ENCODE results near the gene CCL22. TPM values are rescaled to one million over a fixed set of nuclear protein-coding genes. Genes with fewer than 3 reads are reported as not detected.
"Not testable (repeated sequence)": the region's sequence is repeated elsewhere in the genome, so short reads cannot be mapped to it uniquely, and the experiment has no call there.

CCL22 gene
- total RNA-seq, 4 donors from 2014 or later: 0.09 to 1.6 (median 0.38) TPM

- WGBS, 2 donors: 80 to 92% methylated on average over 5 of the region's 5 CpGs
- H3K36me3 ChIP-seq: no peaks in the 10 kb centered on the region
- no peaks in the 10 kb centered on the region for H3K27me3 ChIP-seq
- peak overlapping the region; percentile 49 to 86 (median 72) for H3K27ac ChIP-seq
- no peak for TF ChIP-seq POLR2A (IDR thresholded peaks at IDR 0.05)
- TF ChIP-seq CTCF (IDR thresholded peaks at IDR 0.05): no peak
- peaks cover 6 to 74% (median 34%) of the 10 kb centered on the region in 3 donors for H3K4me1 ChIP-seq
- no peak for DNase-seq
- no peak overlapping the region for H3K4me3 ChIP-seq
- intact Hi-C loops (cut with DNase I): no loop called here
- no peaks in the 10 kb centered on the region for H3K9me3 ChIP-seq
Measured at GRCh38 chr16:57395026-57395425, 36.4 kb downstream of the CCL22 start.

- 57 to 67% methylated on average over 4 of the region's 4 CpGs for WGBS, 2 donors
- Histone ChIP-seq H3K4me1 (peaks cover 6 to 58% (median 26%) of the 10 kb centered on the region in 3 donors), H3K27me3 (no peaks in the 10 kb centered on the region), H3K27ac (no peak overlapping the region), H3K4me3 (no peak overlapping the region), H3K36me3 (no peaks in the 10 kb centered on the region), H3K9me3 (no peaks in the 10 kb centered on the region)
- DNase-seq: no peak
- intact Hi-C loops (cut with DNase I): no loop called here
- TF ChIP-seq POLR2A (IDR thresholded peaks at IDR 0.05): no peak
- no peak for TF ChIP-seq CTCF (IDR thresholded peaks at IDR 0.05)
Measured at GRCh38 chr16:57396786-57397185, 38.2 kb downstream of the CCL22 start.

GRCh38 chr16:57397493-57397892, 38.9 kb downstream of the CCL22 start:
- H3K9me3 ChIP-seq; intact Hi-C loops (cut with DNase I); H3K27ac ChIP-seq; H3K4me3 ChIP-seq; H3K36me3 ChIP-seq; H3K27me3 ChIP-seq; DNase-seq: not testable (repeated sequence)
- peaks cover 6 to 51% (median 20%) of the 10 kb centered on the region in 3 donors for H3K4me1 ChIP-seq
- 72 to 76% methylated on average over 4 of the region's 4 CpGs for WGBS, 2 donors

- no peak overlapping the region for H3K4me3 ChIP-seq
- WGBS, 2 donors: 20 to 60% methylated on average over 1 to 2 of the region's 7 CpGs
- H3K4me1 ChIP-seq: peaks cover 0 to 18% (median 3%) of the 10 kb centered on the region in 3 donors
- no peaks in the 10 kb centered on the region for H3K36me3 ChIP-seq
- no peaks in the 10 kb centered on the region for H3K27me3 ChIP-seq
- intact Hi-C loops (cut with DNase I): no loop called here
- H3K27ac ChIP-seq: no peak overlapping the region
- no peak for DNase-seq
- TF ChIP-seq POLR2A (IDR thresholded peaks at IDR 0.05): no peak
- TF ChIP-seq CTCF (IDR thresholded peaks at IDR 0.05): no peak
- H3K9me3 ChIP-seq: no peaks in the 10 kb centered on the region
Measured at GRCh38 chr16:57401943-57402640, 43.5 kb downstream of the CCL22 start.

GRCh38 chr16:57403965-57404817, 45.6 kb downstream of the CCL22 start, which contains the start of gene CCL17:
TSS of gene CCL17 (plus strand) at chr16:57404767. CDS start at chr16:57413933, 9,166 bp downstream.
- Histone ChIP-seq H3K4me3 (no peak within 1 kb of the TSS), H3K36me3 (no peaks in the 10 kb centered on the region), H3K9me3 (no peaks in the 10 kb centered on the region), H3K27me3 (no peaks in the 10 kb centered on the region), H3K27ac (no peak within 1 kb of the TSS), H3K4me1 (peaks cover 0 to 15% (median 0%) of the 10 kb centered on the region in 3 donors)
- no peak for TF ChIP-seq POLR2A (IDR thresholded peaks at IDR 0.05)
- no peak for TF ChIP-seq CTCF (IDR thresholded peaks at IDR 0.05)
- no peak for DNase-seq
- 77% methylated on average over 17 of the region's 17 CpGs for WGBS, 2 donors
- intact Hi-C loops (cut with DNase I): no loop called here
